ENCODE measurements around the gene TCF12.

TCF12 gene

DNA sequence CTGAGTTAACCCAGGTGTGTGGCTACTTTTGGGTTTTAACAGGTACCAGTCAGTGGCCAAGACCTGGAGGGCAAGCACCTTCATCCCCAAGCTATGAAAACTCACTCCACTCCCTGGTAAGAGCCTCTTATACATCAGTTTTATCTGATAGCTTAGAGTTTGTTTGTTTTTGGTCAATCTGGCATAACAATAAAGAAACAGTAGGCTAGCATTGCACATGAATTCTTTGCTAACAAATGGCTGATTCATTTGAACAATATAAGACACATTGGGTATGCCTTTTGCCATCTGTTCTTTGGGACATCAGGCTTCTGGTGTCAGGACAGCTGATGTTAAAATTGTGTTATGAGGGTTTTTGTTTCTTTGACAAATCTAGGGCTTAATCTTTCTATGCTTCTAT, 332.9 kb downstream of the TCF12 start:
- Mint-ChIP-seq H3K36me3 (peaks cover 60% of the 10 kb centered on the region), H3K9me3 (no peaks in the 10 kb centered on the region), H3K4me1 (peaks cover 7% of the 10 kb centered on the region), H3K4me3 (no peak overlapping the region), H3K27ac (no peak overlapping the region)
- ATAC-seq (no peak), DNase-seq (ENCODE audit: low spot score in 2 of 2) (no peak)

GRCh38 chr15:57251941-57252340, 333.5 kb downstream of the TCF12 start:
- H3K27ac Mint-ChIP-seq = no peak overlapping the region
- no peak overlapping the region for H3K4me3 Mint-ChIP-seq
- H3K4me1 Mint-ChIP-seq = peaks cover 6% of the 10 kb centered on the region
- ATAC-seq = no peak
- DNase-seq (ENCODE audit: low spot score in 2 of 2) = no peak
- no peaks in the 10 kb centered on the region for H3K9me3 Mint-ChIP-seq
- peaks cover 58% of the 10 kb centered on the region for H3K36me3 Mint-ChIP-seq

DNA sequence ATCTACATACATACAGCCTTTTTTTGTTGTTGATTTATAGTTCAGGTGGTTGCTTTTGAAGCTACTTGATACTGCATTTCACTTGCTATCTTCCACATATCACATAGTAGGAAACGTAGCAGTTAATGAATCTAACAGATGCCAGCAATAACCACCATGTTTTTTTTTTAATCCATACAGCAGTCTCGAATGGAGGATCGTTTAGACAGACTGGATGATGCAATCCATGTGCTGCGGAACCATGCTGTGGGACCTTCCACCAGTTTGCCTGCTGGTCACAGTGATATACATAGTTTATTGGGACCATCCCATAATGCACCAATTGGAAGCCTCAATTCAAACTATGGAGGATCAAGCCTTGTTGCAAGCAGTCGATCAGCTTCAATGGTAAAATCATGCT, 334.6 kb downstream of the TCF12 start:
- DNase-seq (ENCODE audit: low spot score in 2 of 2) = no peak
- Mint-ChIP-seq H3K27ac (no peak overlapping the region), H3K4me1 (no peaks in the 10 kb centered on the region), H3K36me3 (peaks cover 50% of the 10 kb centered on the region), H3K4me3 (no peak overlapping the region), H3K9me3 (no peaks in the 10 kb centered on the region)
- ATAC-seq = no peak

GRCh38 chr15:57253500-57253899, 335.1 kb downstream of the TCF12 start:
- Mint-ChIP-seq H3K36me3 (peaks cover 50% of the 10 kb centered on the region), H3K4me3 (no peak overlapping the region), H3K27ac (no peak overlapping the region), H3K4me1 (no peaks in the 10 kb centered on the region), H3K9me3 (no peaks in the 10 kb centered on the region)
- DNase-seq (ENCODE audit: low spot score in 2 of 2) (no peak), ATAC-seq (no peak)

- ATAC-seq = no peak
- Mint-ChIP-seq H3K36me3 (peaks cover 47% of the 10 kb centered on the region), H3K4me1 (no peaks in the 10 kb centered on the region), H3K27ac (no peak overlapping the region), H3K4me3 (no peak overlapping the region), H3K9me3 (no peaks in the 10 kb centered on the region)
- DNase-seq (ENCODE audit: low spot score in 2 of 2) = no peak
Observed at GRCh38 chr15:57255751-57256341, 337.4 kb downstream of the TCF12 start.

GRCh38 chr15:57256939-57257338, 338.5 kb downstream of the TCF12 start:
- Mint-ChIP-seq H3K27ac (no peak overlapping the region), H3K4me3 (no peak overlapping the region), H3K36me3 (peaks cover 57% of the 10 kb centered on the region), H3K9me3 (no peaks in the 10 kb centered on the region), H3K4me1 (no peaks in the 10 kb centered on the region)
- ATAC-seq = no peak
- DNase-seq (ENCODE audit: low spot score in 2 of 2) = no peak

DNA sequence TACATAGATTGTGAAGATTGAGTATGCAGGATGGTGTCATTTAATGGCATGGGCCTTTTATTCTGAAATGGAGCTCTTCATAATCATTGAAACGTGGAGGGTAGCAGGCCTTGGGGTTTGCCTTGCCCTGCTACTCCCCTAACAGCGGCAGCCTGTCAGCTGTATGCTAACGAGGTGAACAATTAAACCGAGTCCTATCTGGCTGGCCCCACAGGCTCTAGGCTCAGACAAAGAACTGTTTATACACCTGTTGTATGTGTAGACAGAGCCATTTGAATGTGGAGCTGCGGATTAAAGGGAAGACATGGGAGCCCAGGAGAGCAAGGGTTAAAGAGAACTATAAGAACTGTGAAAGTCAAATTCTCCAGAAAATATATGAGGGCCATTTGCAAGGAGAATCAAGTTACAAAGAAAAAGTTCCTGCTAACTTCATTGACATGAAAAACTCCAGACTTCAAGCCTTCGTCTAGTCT, 341.2 kb downstream of the TCF12 start:
- Mint-ChIP-seq H3K4me3 (no peak overlapping the region), H3K4me1 (no peaks in the 10 kb centered on the region), H3K9me3 (no peaks in the 10 kb centered on the region)

GRCh38 chr15:57263520-57263919, 345.1 kb downstream of the TCF12 start:
- DNase-seq (ENCODE audit: low spot score in 2 of 2) (no peak), ATAC-seq (no peak)
- Mint-ChIP-seq H3K27ac (no peak overlapping the region), H3K9me3 (no peaks in the 10 kb centered on the region), H3K4me3 (no peak overlapping the region), H3K36me3 (peaks cover 45% of the 10 kb centered on the region), H3K4me1 (no peaks in the 10 kb centered on the region)

More for the DNA sequence above, 341.2 kb downstream of the TCF12 start:
- DNase-seq (ENCODE audit: low spot score in 2 of 2) (no peak), ATAC-seq (no peak)
- Mint-ChIP-seq H3K27ac (no peak overlapping the region), H3K36me3 (peaks cover 54% of the 10 kb centered on the region)

DNA sequence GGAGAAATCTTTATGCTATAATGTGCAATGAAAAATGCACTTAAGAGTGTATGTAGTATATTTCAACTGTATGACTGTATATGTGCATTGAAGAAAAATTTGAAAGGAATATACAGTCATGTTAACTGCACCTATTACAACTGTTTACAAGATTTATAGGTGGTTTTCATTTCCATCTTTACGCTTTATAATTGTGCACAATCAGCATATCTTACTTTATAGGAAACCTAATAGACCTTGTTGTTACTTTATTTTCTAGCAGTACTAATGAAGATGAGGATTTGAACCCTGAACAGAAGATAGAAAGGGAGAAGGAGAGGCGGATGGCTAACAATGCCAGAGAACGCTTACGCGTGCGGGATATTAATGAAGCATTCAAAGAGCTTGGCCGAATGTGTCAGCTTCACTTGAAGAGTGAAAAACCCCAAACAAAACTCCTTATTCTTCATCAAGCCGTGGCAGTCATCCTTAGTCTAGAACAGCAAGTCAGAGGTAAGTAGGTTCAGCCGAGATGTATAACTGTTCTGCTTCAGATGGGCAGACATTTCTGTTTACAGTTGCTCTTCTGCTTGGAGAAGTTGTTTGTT, 354.4 kb downstream of the TCF12 start:
- Mint-ChIP-seq H3K9me3 (no peaks in the 10 kb centered on the region), H3K36me3 (peaks cover 39% of the 10 kb centered on the region), H3K27ac (no peak overlapping the region), H3K4me3 (no peak overlapping the region), H3K4me1 (no peaks in the 10 kb centered on the region)
- no peak for ATAC-seq
- DNase-seq (ENCODE audit: low spot score in 2 of 2) = no peak

DNA sequence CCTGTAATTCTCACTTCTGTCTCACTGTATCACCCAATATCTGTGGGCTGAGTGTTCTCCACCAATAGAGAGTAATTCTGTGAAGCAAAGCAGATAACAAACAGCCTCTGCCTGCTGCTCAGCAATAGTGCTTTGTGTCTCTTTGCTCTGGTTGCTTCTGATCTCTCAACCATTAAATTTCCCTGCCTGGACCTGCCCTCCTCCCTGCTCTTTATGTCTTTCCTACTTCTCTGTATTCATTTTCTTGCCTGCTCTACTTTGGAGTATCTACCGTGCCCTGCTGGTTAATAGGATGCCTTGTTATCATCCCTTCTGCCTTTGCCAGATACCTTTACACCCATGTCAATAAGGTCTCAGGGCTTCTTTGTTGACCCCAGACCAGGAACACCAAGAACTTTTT, 355.0 kb downstream of the TCF12 start:
- Mint-ChIP-seq H3K4me1 (no peaks in the 10 kb centered on the region), H3K27ac (no peak overlapping the region), H3K9me3 (no peaks in the 10 kb centered on the region), H3K36me3 (peaks cover 44% of the 10 kb centered on the region), H3K4me3 (no peak overlapping the region)
- no peak for ATAC-seq
- no peak for DNase-seq (ENCODE audit: low spot score in 2 of 2)

DNA sequence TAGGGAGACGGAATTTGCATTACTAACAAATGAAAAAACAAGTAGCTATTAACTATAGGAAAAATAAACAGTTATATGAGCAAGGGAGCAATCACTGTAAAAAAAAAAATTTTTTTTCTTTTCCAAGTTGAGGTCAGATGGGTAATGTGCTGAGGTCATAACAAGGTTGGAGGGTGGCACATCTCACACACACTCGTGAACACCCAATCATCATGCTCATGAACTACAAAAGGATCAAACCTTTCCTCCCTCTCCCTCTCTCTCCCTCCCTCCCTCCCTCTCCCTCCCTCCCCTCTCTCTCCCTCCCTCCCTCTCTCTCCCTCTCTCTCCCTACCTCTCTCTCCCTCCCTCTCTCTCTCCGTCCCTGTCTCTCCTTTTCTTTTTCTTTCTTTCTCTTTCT, 360.0 kb downstream of the TCF12 start:
- no peak overlapping the region for H3K4me3 Mint-ChIP-seq
- peaks cover 6% of the 10 kb centered on the region for H3K4me1 Mint-ChIP-seq
- ATAC-seq (no peak), DNase-seq (ENCODE audit: low spot score in 2 of 2) (no peak)
- H3K27ac Mint-ChIP-seq = peak overlapping the region; percentile 79
- H3K36me3 Mint-ChIP-seq = peaks cover 76% of the 10 kb centered on the region
- H3K9me3 Mint-ChIP-seq = no peaks in the 10 kb centered on the region

- Mint-ChIP-seq H3K36me3 (peaks cover 83% of the 10 kb centered on the region), H3K27ac (no peak overlapping the region)
- ATAC-seq = no peak
Observed at GRCh38 chr15:57280464-57280863, 362.0 kb downstream of the TCF12 start.

GRCh38 chr15:57281321-57281720, 362.9 kb downstream of the TCF12 start:
- no peak overlapping the region for H3K4me3 Mint-ChIP-seq
- no peak for DNase-seq (ENCODE audit: low spot score in 2 of 2)
- no peak for ATAC-seq
- no peak overlapping the region for H3K27ac Mint-ChIP-seq
- peaks cover 6% of the 10 kb centered on the region for H3K4me1 Mint-ChIP-seq
- peaks cover 83% of the 10 kb centered on the region for H3K36me3 Mint-ChIP-seq
- H3K9me3 Mint-ChIP-seq = no peaks in the 10 kb centered on the region

More at GRCh38 chr15:57280464-57280863, 362.0 kb downstream of the TCF12 start:
- Mint-ChIP-seq H3K4me1 (peaks cover 6% of the 10 kb centered on the region), H3K4me3 (no peak overlapping the region), H3K9me3 (no peaks in the 10 kb centered on the region)
- no peak for DNase-seq (ENCODE audit: low spot score in 2 of 2)

DNA sequence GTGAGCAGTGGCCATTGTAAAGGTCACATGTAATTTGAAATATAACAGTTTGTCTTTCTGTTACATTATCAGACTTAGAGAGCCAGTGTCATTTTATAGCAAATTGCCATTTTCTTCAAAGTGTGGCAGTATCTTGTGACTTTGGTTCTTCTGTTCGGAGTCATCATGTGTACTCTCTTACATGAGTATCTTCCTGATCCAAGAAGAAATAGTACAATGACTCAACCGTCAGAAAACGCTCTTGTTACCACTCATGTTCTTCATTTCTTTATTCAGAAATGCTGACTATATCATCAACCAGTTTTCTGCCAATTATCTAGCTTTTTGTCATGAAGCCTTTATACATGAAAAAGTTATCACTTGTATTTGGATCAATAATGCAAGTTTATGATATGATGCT, 364.2 kb downstream of the TCF12 start:
- Mint-ChIP-seq H3K9me3 (no peaks in the 10 kb centered on the region), H3K36me3 (peaks cover 82% of the 10 kb centered on the region), H3K4me1 (peaks cover 6% of the 10 kb centered on the region), H3K27ac (no peak overlapping the region), H3K4me3 (no peak overlapping the region)
- ATAC-seq (no peak), DNase-seq (ENCODE audit: low spot score in 2 of 2) (no peak)

GRCh38 chr15:57283774-57284503, 365.5 kb downstream of the TCF12 start:
- no peak for DNase-seq (ENCODE audit: low spot score in 2 of 2)
- no peak for ATAC-seq
- Mint-ChIP-seq H3K4me3 (no peak overlapping the region), H3K36me3 (peaks cover 78% of the 10 kb centered on the region), H3K27ac (peak overlapping the region; percentile 4), H3K9me3 (no peaks in the 10 kb centered on the region), H3K4me1 (peaks cover 2% of the 10 kb centered on the region)

DNA sequence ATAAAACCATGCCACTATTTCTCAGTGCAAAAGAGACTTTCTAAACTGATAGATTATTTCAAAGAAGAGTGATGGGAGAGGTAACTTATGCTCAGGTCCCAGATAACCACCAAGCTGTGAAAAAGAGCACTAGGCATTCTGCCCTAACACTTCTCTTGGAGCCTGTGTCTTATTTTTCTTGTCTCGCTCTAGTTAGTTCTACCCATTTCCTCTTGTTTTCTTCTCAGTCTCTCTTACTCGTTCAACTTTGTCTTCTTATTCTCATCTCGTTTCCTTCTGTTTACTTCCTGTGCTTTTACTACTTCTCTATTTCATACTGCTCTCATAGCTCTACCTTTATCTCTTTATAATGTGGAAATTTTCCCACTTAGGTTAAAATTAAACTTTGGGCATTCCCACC, 366.1 kb downstream of the TCF12 start:
- Mint-ChIP-seq H3K27ac (peak overlapping the region; percentile 4), H3K4me1 (no peaks in the 10 kb centered on the region)

More for the DNA sequence above, 366.1 kb downstream of the TCF12 start:
- Mint-ChIP-seq H3K4me3 (no peak overlapping the region), H3K9me3 (no peaks in the 10 kb centered on the region), H3K36me3 (peaks cover 72% of the 10 kb centered on the region)
- ATAC-seq (no peak), DNase-seq (ENCODE audit: low spot score in 2 of 2) (no peak)

All from stimulated activated effector memory CD8-positive, alpha-beta T cell treated with anti-CD3 and anti-CD28 coated beads, Interleukin-12 subunit alpha, Interleukin-12 subunit beta, amount 100 ng/mL, for 72 hours (primary cell).